ENCODE results near the gene WWTR1.

WWTR1 gene

DNA sequence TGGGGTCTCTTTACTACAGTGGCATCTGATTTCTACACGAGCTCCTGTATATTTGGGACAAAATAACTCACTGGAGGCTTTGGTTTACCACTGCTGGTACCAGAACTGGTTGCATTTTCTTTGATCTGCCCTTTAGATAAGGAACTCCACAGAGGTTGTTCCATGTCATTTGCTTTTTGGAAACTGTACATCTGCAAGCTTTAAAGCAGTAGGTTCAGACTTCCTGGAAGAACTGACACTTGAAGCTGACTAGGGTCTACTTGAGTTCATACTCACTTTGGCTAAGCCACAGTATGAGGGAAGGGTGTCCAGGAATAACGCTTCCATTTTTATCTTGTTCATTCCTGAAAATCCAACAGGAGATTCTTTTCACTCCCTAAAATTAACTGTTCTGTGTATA, 86.4 kb downstream of the WWTR1 start:
- DNase-seq (ENCODE audit: low read depth in 3 of 3, low spot score in 1 of 3): no peak

DNA sequence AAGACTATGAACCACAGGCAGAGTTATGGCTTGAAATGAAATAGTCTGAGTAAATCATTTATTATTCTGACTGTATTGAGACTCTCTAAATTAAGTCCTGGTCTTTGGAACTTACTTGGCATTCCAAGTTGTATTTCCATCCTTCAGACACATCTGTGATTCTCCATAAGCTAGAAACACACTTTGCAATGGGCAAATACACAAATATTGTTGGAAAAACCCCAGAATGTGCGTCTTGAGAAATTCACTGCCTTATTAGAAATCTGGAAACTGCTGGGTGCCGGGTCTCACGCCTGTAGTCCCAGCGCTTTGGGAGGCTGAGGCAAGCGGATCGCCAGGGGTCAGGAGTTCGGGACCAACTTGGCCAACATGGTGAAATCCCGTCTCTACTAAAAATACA, 87.8 kb downstream of the WWTR1 start:
- DNase-seq (ENCODE audit: low read depth in 3 of 3, low spot score in 1 of 3): no peak

- no peak for DNase-seq (ENCODE audit: low read depth in 3 of 3, low spot score in 1 of 3)
These were observed 90.4 kb downstream of the WWTR1 start for GRCh38 chr3:149567381-149567780.

DNA sequence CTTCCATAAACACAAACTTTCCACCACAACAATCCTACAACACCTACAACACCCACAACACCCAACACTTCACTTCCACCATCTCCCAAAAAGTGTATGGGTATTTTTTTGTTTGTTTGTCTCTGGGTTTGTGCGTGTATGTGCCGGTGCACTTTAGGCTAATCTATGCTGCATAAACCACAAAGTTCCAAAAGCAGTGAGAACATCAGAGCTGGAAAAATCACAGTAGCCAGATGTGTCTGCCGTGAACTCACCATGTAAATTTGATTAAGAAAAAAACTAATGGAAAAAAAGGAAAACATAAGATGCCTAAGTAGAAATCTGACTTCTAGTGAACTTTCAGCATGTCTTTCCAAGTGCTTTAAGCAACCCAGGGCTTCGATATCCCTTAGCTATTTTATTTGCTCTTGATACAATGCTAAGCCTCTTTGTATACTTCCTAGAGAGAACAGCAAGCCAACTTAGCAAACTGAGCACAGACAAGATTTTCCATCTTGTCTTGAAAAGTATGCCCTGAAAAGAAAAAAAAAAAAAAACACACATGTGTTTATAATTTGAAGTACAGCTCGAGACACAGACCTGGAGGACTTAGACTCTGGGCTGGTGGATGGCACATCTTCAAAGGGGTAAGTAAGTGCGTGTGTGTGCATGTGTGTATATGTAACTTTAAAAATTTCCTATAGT, 91.4 kb downstream of the WWTR1 start:
- DNase-seq (ENCODE audit: low read depth in 3 of 3, low spot score in 1 of 3): no peak

DNA sequence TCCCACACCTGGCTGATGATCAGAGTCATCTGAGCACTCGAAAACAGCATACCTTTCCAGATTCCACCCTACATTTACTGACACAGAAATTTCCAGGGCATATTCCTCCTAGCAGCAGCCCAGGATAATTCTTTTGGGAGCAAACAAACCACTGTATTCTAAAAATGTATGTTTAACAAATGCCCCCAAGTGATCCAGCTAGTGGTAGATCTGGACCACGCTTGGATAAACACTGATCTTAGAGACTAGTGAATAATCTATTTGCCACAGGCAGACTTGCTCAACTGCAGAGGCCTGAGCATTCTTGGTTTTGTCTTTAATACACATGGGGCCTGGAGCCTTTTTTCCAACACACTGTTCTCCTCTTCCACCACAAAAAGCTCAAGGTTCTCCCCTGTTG, 93.7 kb downstream of the WWTR1 start:
- DNase-seq (ENCODE audit: low read depth in 3 of 3, low spot score in 1 of 3): no peak

GRCh38 chr3:149563114-149563513, 94.7 kb downstream of the WWTR1 start:
- DNase-seq (ENCODE audit: low read depth in 3 of 3, low spot score in 1 of 3): no peak

GRCh38 chr3:149560617-149561016, 97.2 kb downstream of the WWTR1 start:
- DNase-seq (ENCODE audit: low read depth in 3 of 3, low spot score in 1 of 3): no peak

GRCh38 chr3:149560001-149560400, 97.8 kb downstream of the WWTR1 start:
- DNase-seq (ENCODE audit: low read depth in 3 of 3, low spot score in 1 of 3): no peak

GRCh38 chr3:149559525-149559924, 98.3 kb downstream of the WWTR1 start:
- DNase-seq (ENCODE audit: low read depth in 3 of 3, low spot score in 1 of 3): no peak

DNA sequence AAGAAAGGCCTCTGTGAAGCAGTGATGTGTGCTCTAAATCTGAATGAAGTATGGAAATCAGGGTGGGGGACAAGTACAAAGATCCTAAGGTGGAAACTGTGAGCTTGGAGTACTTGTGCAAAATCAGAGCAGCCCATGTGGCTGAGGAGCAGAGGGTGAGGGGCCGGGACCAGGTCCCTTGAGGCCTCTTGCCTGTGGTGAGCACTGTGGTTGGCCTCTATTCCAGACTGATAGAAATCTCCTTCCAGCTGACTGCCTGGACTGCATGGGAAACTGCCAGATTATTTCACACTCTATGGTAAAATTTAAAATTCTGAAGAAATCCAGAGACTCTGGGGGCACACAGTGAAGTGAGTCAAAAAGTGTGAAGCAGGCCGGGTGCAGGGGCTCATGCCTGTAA, 101.9 kb downstream of the WWTR1 start:
- no peak for DNase-seq (ENCODE audit: low read depth in 3 of 3, low spot score in 1 of 3)

GRCh38 chr3:149554826-149555225, 103.0 kb downstream of the WWTR1 start:
- no peak for DNase-seq (ENCODE audit: low read depth in 3 of 3, low spot score in 1 of 3)

DNA sequence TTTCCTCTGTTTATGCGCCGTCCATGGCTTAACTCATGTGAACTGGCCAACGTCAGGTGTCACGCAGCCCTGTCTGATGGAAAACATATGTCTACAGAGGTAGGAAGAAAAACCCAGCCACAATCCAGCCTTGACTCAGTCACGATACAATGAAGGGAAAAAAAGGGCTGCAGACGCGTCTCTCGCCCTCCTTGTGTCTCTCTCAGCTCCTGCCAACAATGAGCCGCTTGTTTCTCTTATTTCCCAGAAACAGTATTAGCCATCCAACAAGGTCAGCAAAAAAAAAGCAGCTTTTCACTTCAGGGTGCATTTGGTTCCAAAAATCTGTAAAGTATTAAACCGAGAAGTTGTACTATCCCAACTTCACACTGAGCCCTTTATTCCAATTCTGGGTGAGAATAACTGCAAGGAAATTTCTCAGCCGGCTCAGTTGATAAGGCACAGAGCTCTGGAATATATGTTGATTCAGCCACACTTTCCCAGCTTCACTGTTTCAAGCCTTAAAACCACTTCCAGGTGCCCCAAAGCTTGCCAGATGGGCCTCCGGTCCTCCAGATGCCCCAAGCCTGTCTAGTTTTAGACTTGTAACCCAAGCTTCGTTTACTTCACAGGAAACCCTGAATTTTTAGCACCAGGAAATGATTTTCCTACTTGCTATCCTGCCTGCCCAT, 103.9 kb downstream of the WWTR1 start:
- no peak for DNase-seq (ENCODE audit: low read depth in 3 of 3, low spot score in 1 of 3)

DNA sequence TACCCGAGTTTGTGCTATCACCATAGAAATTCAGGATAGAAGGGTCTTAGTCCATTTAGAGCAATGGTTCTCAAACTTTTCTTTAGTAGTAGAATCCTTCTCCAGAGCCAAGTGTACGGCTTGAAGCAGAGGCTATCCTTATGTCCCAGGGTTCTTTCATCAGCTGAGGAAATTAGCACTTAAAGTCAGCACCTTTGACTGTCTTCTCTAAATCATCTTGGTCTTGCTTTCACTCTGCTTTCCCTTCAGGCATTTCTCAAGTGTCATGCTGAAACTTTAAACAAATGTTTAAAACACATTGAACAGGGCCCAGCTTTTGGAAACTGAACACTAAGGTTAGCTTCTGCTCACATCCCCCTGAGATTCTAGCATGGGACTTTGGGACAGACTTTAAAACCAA, 105.1 kb downstream of the WWTR1 start:
- DNase-seq (ENCODE audit: low read depth in 3 of 3, low spot score in 1 of 3): no peak

- DNase-seq (ENCODE audit: low read depth in 3 of 3, low spot score in 1 of 3): no peak
These were observed 106.3 kb downstream of the WWTR1 start for GRCh38 chr3:149551500-149551899.

GRCh38 chr3:149548669-149549065, 109.2 kb downstream of the WWTR1 start:
- DNase-seq (ENCODE audit: low read depth in 3 of 3, low spot score in 1 of 3): no peak

- no peak for DNase-seq (ENCODE audit: low read depth in 3 of 3, low spot score in 1 of 3)
These were observed 109.7 kb downstream of the WWTR1 start for GRCh38 chr3:149547954-149548668.

DNA sequence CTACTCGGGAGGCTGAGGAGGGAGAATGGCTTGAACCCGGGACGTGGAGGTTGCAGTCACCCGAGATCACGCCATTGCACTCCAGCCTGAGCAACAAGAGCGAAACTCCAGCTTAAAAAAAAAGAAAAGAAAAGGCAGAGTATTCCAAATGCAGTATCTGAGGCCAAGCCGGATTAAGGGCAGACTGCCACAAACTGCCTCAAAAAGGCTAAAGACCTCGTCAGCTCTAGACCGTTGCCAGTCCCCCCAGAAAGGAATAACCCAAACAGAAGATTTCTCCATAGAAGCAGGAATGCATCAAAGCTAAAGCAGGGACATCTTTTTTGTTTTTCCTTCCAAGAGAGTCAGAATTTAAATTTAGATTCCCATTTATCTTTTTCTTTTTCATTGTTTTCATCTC, 110.4 kb downstream of the WWTR1 start:
- no peak for DNase-seq (ENCODE audit: low read depth in 3 of 3, low spot score in 1 of 3)

GRCh38 chr3:149545049-149545448, 112.8 kb downstream of the WWTR1 start:
- no peak for DNase-seq (ENCODE audit: low read depth in 3 of 3, low spot score in 1 of 3)

DNA sequence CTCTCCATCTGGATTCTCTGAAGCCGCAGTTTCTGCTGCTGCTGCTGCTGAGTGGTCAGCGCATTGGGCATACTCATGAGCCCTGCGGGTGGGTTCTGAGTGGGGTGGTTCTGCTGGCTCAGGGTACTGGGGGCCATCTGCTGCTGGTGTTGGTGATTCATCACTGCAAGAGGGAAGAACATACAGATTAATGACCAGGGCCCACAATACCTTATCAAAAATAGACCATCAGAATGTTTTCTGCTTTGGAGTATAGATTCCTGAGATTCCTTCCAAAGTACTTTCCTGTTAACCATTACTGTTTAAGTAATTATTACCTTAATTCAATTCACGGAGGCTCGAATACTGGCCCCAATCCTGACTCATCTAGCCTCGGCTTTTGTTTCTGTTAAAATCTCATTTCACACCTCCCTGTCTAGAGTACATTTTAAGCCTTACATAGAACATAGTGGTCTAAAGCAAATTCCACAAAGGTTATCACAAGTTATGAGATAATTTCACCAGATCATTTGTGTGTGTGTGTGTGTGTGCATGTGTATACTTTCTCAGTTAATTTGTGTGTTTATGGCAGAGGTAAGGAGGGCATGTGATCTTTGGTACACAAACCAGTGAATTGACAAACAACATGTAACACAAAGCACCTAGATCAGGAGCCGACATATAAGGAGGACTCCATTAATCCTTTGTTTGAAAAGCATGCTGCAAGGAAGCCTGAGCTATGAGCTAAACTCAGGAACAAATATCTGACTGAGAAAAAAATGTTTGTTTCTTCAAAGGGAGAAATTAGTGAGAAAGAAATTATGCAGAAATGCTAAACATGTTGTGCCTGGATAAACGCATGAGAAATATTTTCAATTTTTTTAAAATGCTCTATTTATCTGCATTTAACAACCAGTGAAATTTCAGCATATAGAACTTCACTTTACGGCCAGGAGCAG, 115.2 kb downstream of the WWTR1 start:
- no peak for DNase-seq (ENCODE audit: low read depth in 3 of 3, low spot score in 1 of 3)

GRCh38 chr3:149541091-149541491, 116.7 kb downstream of the WWTR1 start:
- DNase-seq (ENCODE audit: low read depth in 3 of 3, low spot score in 1 of 3): no peak

- no peak for DNase-seq (ENCODE audit: low read depth in 3 of 3, low spot score in 1 of 3)
These were observed 119.5 kb downstream of the WWTR1 start for GRCh38 chr3:149538371-149538770.

Data from stimulated activated CD4-positive, alpha-beta T cell treated with anti-CD3 and anti-CD28 coated beads, TNF-alpha, amount 100 ng/mL, for 1 hour (primary cell).